Tibial nerve (tissue), 4 donors: ENCODE data around the gene AMIGO2.

Source experiments
- CTCF ChIP-seq, 5 experiments: fragments of 200-600 bp in 3 of 5; fragments of 450-650 bp in 2 of 5; sonication (generic) in 3 of 5; IDR thresholded peaks; one replicate each; pipeline ENCODE4 v1.5.1; 2016 to 2019; ENCODE audit warnings: antibody characterized with exemption in 5 of 5, mild to moderate bottlenecking in 3 of 5, moderate library complexity in 2 of 5
- EP300 ChIP-seq, 2 donors: sonication (generic); formaldehyde crosslinking; IDR thresholded peaks; one replicate each; pipeline ENCODE4 v1.6.1; 2017; ENCODE audit warnings: antibody characterized with exemption in 2 of 2, mild to moderate bottlenecking in 1 of 2

GRCh38 chr12:47102406-47102805 lies 22.6 kb upstream of the AMIGO2 start:
- TF ChIP-seq CTCF (IDR thresholded peaks at IDR 0.05) = no peak
- TF ChIP-seq EP300 (IDR thresholded peaks at IDR 0.05) = no peak
